ENCODE measurements around the gene SLC7A8. TPM values are rescaled to one million over a fixed set of nuclear protein-coding genes. Genes with fewer than 3 reads are reported as not detected.

The SLC7A8 gene
- total and polyA plus RNA-seq, 2 donors (not counting 1 experiment from before 2014, with no cell fraction given) = 0.25 to 1.1 TPM

- intact Hi-C loops (cut with micrococcal nuclease) = no loop called here
- Mint-ChIP-seq H3K27me3 (no peaks in the 10 kb centered on the region), H3K4me3 (no peak overlapping the region), H3K4me1 (peaks cover 14% of the 10 kb centered on the region), H3K27ac (no peak overlapping the region), H3K9me3 (ENCODE audit: insufficient read depth) (no peaks in the 10 kb centered on the region)
- Histone ChIP-seq H4K20me1 (ENCODE audit: control insufficient read depth, insufficient read depth, low read length, poor library complexity, severe bottlenecking) (no peaks in the 10 kb centered on the region), H3K9me3 (ENCODE audit: control extremely low read depth in 1 of 3, control insufficient read depth in 2 of 3, insufficient read depth in 1 of 3, low read length in 2 of 3) (no peaks in the 10 kb centered on the region), H3K9ac (ENCODE audit: low read length) (no peak overlapping the region), H3K79me2 (ENCODE audit: control insufficient read depth, insufficient read depth, low read length) (no peaks in the 10 kb centered on the region), H3K27ac (ENCODE audit: low read length in 2 of 2) (no peak overlapping the region), H3K4me2 (replicated peaks; ENCODE audit: low read depth, low read length, poor library complexity, severe bottlenecking) (no peak overlapping the region), H3K36me3 (replicated peaks in 1 of 2; ENCODE audit: control extremely low read depth in 1 of 2, control insufficient read depth in 1 of 2, extremely low read depth in 1 of 2, insufficient read depth in 2 of 2, low read length in 1 of 2) (no peaks in the 10 kb centered on the region), H3K27me3 (replicated peaks in 1 of 4; ENCODE audit: control extremely low read depth in 1 of 4, control insufficient read depth in 3 of 4, insufficient read depth in 4 of 4, low read length in 3 of 4) (no peaks in the 10 kb centered on the region), H2AFZ (ENCODE audit: insufficient read depth, low read depth, low read length, poor library complexity, severe bottlenecking) (no peak overlapping the region), H3K4me3 (ENCODE audit: control extremely low read depth in 1 of 5, extremely low read depth in 1 of 5, insufficient read depth in 1 of 5, low read depth in 2 of 5, low read length in 4 of 5) (no peak overlapping the region), H3K4me1 (ENCODE audit: control insufficient read depth in 2 of 2, insufficient read depth in 2 of 2, low read length in 2 of 2) (peaks cover 7 to 11% of the 10 kb centered on the region in 2 donors)
- TF ChIP-seq EZH2 (IDR thresholded peaks at IDR 0.05; ENCODE audit: borderline replicate concordance, insufficient read depth, low read depth, low read length, poor library complexity, severe bottlenecking) = no peak
- TF ChIP-seq CTCF (IDR thresholded peaks at IDR 0.05) = no peak
- CTCF ChIA-PET = interaction anchor here (4.5 kb wide), 1 partner anchor 10 kb away, joined by 26 read pairs; the partner anchor contains the start of gene CEBPE
- WGBS (ENCODE audit: insufficient coverage) = no CpG with 5 or more reads among the region's 3 CpGs
- DNase-seq = no peak
- ATAC-seq (ENCODE audit: low read depth) = no peak
- POLR2A ChIA-PET = no interaction called here
Observed at GRCh38 chr14:23130871-23131270, 52.6 kb downstream of the SLC7A8 start.

- intact Hi-C loops (cut with micrococcal nuclease) = no loop called here
- no peak overlapping the region for H2AFZ ChIP-seq (ENCODE audit: insufficient read depth, low read depth, low read length, poor library complexity, severe bottlenecking)
- WGBS (ENCODE audit: insufficient coverage) = 100% methylated on average over 4 of the region's 7 CpGs
Observed at GRCh38 chr14:23129759-23130316, 53.6 kb downstream of the SLC7A8 start.

More at GRCh38 chr14:23129759-23130316, 53.6 kb downstream of the SLC7A8 start:
- Mint-ChIP-seq H3K27ac (no peak overlapping the region), H3K27me3 (no peaks in the 10 kb centered on the region), H3K4me1 (peaks cover 14% of the 10 kb centered on the region), H3K4me3 (no peak overlapping the region), H3K9me3 (ENCODE audit: insufficient read depth) (no peaks in the 10 kb centered on the region)
- POLR2A ChIA-PET = no interaction called here
- TF ChIP-seq EZH2 (IDR thresholded peaks at IDR 0.05; ENCODE audit: borderline replicate concordance, insufficient read depth, low read depth, low read length, poor library complexity, severe bottlenecking) (no peak), CTCF (IDR thresholded peaks at IDR 0.05) (no peak)
- Histone ChIP-seq H3K4me1 (ENCODE audit: control insufficient read depth in 2 of 2, insufficient read depth in 2 of 2, low read length in 2 of 2) (peaks cover 7 to 11% of the 10 kb centered on the region in 2 donors), H3K27ac (ENCODE audit: low read length in 2 of 2) (no peak overlapping the region), H3K4me3 (ENCODE audit: control extremely low read depth in 1 of 5, extremely low read depth in 1 of 5, insufficient read depth in 1 of 5, low read depth in 2 of 5, low read length in 4 of 5) (no peak overlapping the region), H3K36me3 (replicated peaks in 1 of 2; ENCODE audit: control extremely low read depth in 1 of 2, control insufficient read depth in 1 of 2, extremely low read depth in 1 of 2, insufficient read depth in 2 of 2, low read length in 1 of 2) (no peaks in the 10 kb centered on the region), H4K20me1 (ENCODE audit: control insufficient read depth, insufficient read depth, low read length, poor library complexity, severe bottlenecking) (no peaks in the 10 kb centered on the region), H3K9me3 (ENCODE audit: control extremely low read depth in 1 of 3, control insufficient read depth in 2 of 3, insufficient read depth in 1 of 3, low read length in 2 of 3) (no peaks in the 10 kb centered on the region), H3K9ac (ENCODE audit: low read length) (no peak overlapping the region), H3K4me2 (replicated peaks; ENCODE audit: low read depth, low read length, poor library complexity, severe bottlenecking) (no peak overlapping the region), H3K27me3 (replicated peaks in 1 of 4; ENCODE audit: control extremely low read depth in 1 of 4, control insufficient read depth in 3 of 4, insufficient read depth in 4 of 4, low read length in 3 of 4) (no peaks in the 10 kb centered on the region), H3K79me2 (ENCODE audit: control insufficient read depth, insufficient read depth, low read length) (no peaks in the 10 kb centered on the region)
- CTCF ChIA-PET = interaction anchor here (0.8 to 4.5 kb wide), 2 partner anchors 9 to 56 kb away, joined by 4 to 26 read pairs; partner anchors contain the start of gene CEBPE
- ATAC-seq (ENCODE audit: low read depth) (no peak), DNase-seq (no peak)

Data from B cell (primary cell).